Gastrocnemius medialis (tissue), 4 donors: ENCODE results near the gene LPCAT1. TPM values are rescaled to one million over a fixed set of nuclear protein-coding genes. Genes with fewer than 3 reads are reported as not detected.

Experiments
- ATAC-seq, 2 donors: fragments of 150-250 bp; one replicate each; pipeline ENCODE4 v1.9.1; 2016
- DNase-seq, 2 donors: peaks; one replicate each; pipeline ENCODE4 v3.0.0-alpha.2; 2019
- H3K27ac ChIP-seq, 4 donors: fragments of 200-600 bp; sonication (generic); 1 replicate in 1 of 4; 2 replicates in 3 of 4; pipeline ENCODE4 v1.5.1; 2016 to 2018; ENCODE audit warnings: mild to moderate bottlenecking in 2 of 4, moderate library complexity in 1 of 4
- H3K27me3 ChIP-seq, 3 donors: fragments of 200-600 bp; sonication (generic) in 2 of 3; 1 replicate in 1 of 3; 2 replicates in 2 of 3; pipeline versions ENCODE4 v1.5.1 to v1.6.0; 2016 to 2019; ENCODE audit warnings: mild to moderate bottlenecking in 1 of 3, moderate library complexity in 1 of 3
- H3K36me3 ChIP-seq, 2 donors: fragments of 200-600 bp; sonication (generic) in 1 of 2; one replicate each; pipeline ENCODE4 v1.5.1; 2017 to 2018
- H3K4me1 ChIP-seq, 2 donors: fragments of 200-600 bp; sonication (generic) in 1 of 2; one replicate each; pipeline ENCODE4 v1.5.1; 2016 to 2017; ENCODE audit warnings: mild to moderate bottlenecking in 2 of 2
- H3K4me3 ChIP-seq, 4 donors: fragments of 200-600 bp; sonication (generic) in 3 of 4; 1 replicate in 1 of 4; 2 replicates in 3 of 4; pipeline ENCODE4 v1.5.1; 2016 to 2019; ENCODE audit warnings: mild to moderate bottlenecking in 2 of 4
- H3K9me3 ChIP-seq, 3 donors: fragments of 200-600 bp; sonication (generic) in 2 of 3; 1 replicate in 1 of 3; 2 replicates in 2 of 3; pipeline ENCODE4 v1.5.1; 2016 to 2019
- POLR2A ChIP-seq, 2 donors: fragments of 450-650 bp; IDR thresholded peaks; one replicate each; pipeline ENCODE4 v1.6.1; 2017; ENCODE audit warnings: antibody characterized with exemption in 2 of 2, mild to moderate bottlenecking in 2 of 2, moderate library complexity in 2 of 2
- in situ Hi-C, 4 donors: fragments of 200-750 bp; cut with MboI; loops; one replicate each; pipeline versions ENCODE4 v1.15.0 to v1.8.0; 2017; ENCODE audit warnings: low sequenced_read_pairs in 4 of 4
- intact Hi-C: fragments of 100-400 bp; cut with DNase I; formaldehyde crosslinking; loops from one replicate; pipeline ENCODE4 v1.15.1; 2023; ENCODE audit warnings: low total_unique reads
- total RNA-seq, 4 donors: library from RNA; depleted of rRNA; stranded (reverse); fragments of >200 nt; gene quantifications; one replicate each; pipeline versions ENCODE4 v1.1.0 to v1.2.3, GENCODE V29; 2016
- TF ChIP-seq, protein P1 (sequence below), 5 experiments: fragments of 450-650 bp in 3 of 5; fragments of 200-600 bp in 2 of 5; sonication (generic) in 2 of 5; IDR thresholded peaks in 4 of 5; conservative IDR thresholded peaks in 1 of 5; 1 replicate in 4 of 5; 2 replicates in 1 of 5; pipeline ENCODE4 v1.5.1; 2016 to 2019; ENCODE audit warnings: antibody characterized with exemption in 5 of 5, mild to moderate bottlenecking in 3 of 5, moderate library complexity in 3 of 5

Gene LPCAT1
- total RNA-seq, 4 donors from 2014 or later: 1.4 to 9.2 (median 4.2) TPM

DNA sequence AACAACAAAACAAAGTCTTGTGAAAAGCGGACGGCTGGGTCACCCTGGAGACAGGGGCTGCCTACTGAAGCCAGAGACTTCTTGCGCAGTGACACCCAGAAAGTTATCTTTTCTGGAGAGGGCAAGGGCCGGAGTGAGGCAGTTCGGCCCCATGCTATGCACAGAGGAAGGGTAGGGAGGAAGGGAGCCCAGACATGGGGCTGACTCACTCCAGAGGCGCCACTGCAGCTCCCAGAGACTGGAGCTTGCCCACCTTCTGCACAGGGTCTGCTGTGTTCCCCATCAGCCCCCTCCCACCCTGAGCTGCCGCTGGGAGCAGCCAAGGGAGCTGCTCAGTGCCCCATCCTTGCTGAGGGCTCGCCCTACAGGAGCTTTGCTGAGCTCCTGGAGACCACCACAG is 91.9 kb downstream of the LPCAT1 start:
- in situ Hi-C loops: no loop called here
- intact Hi-C loops: no loop called here
- no peak for ATAC-seq

DNA sequence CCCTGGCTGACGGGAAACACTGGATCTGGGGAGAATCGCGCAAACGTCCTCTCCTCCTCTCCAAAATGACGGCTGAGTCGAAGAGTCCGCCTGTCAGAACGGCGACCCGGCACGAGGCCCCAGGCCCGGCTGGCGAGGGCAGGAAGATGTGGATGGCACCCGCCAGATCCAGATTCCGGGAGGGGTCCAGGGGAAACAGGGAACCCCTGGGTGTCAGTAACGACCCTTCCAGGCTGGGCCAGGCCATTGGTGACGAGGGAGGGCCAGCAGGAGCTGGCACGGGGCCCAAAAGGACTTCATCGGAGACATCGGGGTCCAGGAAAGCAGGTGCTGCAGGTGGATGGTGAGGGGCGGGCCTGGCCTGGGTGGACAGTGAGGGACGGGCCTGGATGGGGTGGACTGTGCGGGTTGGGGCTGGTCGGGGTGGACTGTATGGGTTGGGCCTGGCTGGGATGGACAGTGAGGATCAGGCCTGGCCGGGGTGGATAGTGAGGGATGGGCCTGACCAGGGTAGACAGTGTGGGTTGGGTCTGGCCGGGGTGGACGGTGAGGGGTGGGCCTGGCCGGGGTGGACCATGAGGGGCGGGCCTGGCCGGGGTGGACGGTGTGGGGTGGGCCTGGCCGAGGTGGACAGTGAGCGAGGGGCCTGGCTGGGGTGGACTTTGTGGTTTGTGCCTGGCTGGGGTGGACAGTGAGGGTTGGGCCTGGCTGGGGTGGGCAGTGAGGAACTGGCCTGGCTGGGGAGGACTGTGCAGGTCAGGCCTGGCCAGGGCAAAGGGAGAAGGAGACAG is 92.5 kb downstream of the LPCAT1 start:
- ATAC-seq: no peak
- intact Hi-C loops (no loop called here), in situ Hi-C loops (no loop called here)
- H3K4me3 ChIP-seq: no peak overlapping the region
- H3K36me3 ChIP-seq: no peaks in the 10 kb centered on the region
- TF ChIP-seq, protein P1, sequence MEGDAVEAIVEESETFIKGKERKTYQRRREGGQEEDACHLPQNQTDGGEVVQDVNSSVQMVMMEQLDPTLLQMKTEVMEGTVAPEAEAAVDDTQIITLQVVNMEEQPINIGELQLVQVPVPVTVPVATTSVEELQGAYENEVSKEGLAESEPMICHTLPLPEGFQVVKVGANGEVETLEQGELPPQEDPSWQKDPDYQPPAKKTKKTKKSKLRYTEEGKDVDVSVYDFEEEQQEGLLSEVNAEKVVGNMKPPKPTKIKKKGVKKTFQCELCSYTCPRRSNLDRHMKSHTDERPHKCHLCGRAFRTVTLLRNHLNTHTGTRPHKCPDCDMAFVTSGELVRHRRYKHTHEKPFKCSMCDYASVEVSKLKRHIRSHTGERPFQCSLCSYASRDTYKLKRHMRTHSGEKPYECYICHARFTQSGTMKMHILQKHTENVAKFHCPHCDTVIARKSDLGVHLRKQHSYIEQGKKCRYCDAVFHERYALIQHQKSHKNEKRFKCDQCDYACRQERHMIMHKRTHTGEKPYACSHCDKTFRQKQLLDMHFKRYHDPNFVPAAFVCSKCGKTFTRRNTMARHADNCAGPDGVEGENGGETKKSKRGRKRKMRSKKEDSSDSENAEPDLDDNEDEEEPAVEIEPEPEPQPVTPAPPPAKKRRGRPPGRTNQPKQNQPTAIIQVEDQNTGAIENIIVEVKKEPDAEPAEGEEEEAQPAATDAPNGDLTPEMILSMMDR (IDR thresholded peaks at IDR 0.05 in 4 of 5, conservative IDR thresholded peaks at IDR 0.05 in 1 of 5): no peak
- TF ChIP-seq POLR2A (IDR thresholded peaks at IDR 0.05): no peak
- no peak overlapping the region for H3K27ac ChIP-seq
- H3K27me3 ChIP-seq: no peaks in the 10 kb centered on the region
- peaks cover 0 to 3% (median 3%) of the 10 kb centered on the region in 3 donors for H3K9me3 ChIP-seq
- no peak for DNase-seq
- H3K4me1 ChIP-seq: no peaks in the 10 kb centered on the region

More for the DNA sequence above, 91.9 kb downstream of the LPCAT1 start:
- Histone ChIP-seq H3K27ac (no peak overlapping the region), H3K27me3 (no peaks in the 10 kb centered on the region), H3K4me3 (no peak overlapping the region), H3K4me1 (no peaks in the 10 kb centered on the region), H3K36me3 (no peaks in the 10 kb centered on the region), H3K9me3 (peaks cover 0 to 3% (median 3%) of the 10 kb centered on the region in 3 donors)
- TF ChIP-seq, protein P1 (IDR thresholded peaks at IDR 0.05 in 4 of 5, conservative IDR thresholded peaks at IDR 0.05 in 1 of 5): no peak
- TF ChIP-seq POLR2A (IDR thresholded peaks at IDR 0.05): no peak
- DNase-seq: no peak

DNA sequence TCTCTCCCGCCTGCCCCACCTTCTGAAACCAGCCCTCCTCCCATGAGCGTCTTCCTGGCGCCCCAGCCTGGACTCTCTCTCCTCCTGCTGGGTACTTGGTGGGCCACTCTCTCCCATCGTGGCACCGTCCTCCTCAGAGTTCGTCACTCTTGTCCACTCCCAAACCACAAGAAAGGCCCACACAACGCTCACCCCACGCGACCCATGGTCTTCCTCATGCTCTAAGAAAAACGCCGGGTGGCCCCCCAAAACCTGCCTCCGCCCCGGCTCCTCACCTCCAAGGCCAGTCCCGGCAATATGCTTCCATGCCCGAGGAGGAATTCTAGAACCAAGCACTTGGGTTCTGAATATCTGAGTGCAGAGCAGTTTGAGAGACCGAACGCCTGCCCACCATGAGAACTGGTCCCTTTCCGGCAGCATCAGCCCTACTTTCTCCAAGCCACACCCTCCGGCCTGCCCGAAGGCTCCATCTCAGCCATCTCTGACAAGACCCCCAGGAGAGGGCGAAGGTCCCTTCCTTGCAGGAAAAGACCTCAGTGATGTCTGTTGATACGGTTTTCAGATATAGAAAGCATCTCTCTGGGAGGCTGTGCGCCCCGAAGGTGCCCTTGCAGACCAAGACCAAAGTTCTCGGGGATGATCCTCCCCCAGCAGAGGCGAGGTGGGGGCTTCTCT is 93.5 kb downstream of the LPCAT1 start:
- no peak overlapping the region for H3K27ac ChIP-seq
- DNase-seq: no peak
- TF ChIP-seq POLR2A (IDR thresholded peaks at IDR 0.05): no peak
- TF ChIP-seq, protein P1 (IDR thresholded peaks at IDR 0.05 in 4 of 5, conservative IDR thresholded peaks at IDR 0.05 in 1 of 5): no peak
- no peak overlapping the region for H3K4me3 ChIP-seq
- intact Hi-C loops (no loop called here), in situ Hi-C loops (no loop called here)
- H3K9me3 ChIP-seq: peaks cover 0 to 3% (median 3%) of the 10 kb centered on the region in 3 donors
- H3K36me3 ChIP-seq: no peaks in the 10 kb centered on the region
- ATAC-seq: no peak
- H3K4me1 ChIP-seq: no peaks in the 10 kb centered on the region
- H3K27me3 ChIP-seq: no peaks in the 10 kb centered on the region

DNA sequence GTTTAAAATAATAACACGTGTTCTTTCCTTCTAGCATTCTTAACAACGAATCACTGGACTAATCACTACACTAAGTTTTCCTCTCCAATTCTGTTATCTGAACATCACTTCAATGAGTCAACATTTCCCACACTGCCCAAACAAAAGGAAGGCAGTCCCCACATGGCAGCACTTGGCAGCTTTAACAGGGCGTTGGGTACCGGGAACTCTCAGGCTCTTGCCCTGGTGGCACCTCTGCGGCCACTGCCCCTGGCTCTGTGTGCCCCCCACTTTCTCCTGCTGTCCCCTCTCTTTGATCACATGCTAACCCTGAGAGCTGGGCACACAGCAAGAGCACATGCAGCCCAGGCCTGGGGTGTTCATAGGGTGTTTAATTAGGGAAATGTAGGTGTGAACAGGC is 94.3 kb downstream of the LPCAT1 start:
- no peaks in the 10 kb centered on the region for H3K4me1 ChIP-seq
- peaks cover 0 to 3% (median 3%) of the 10 kb centered on the region in 3 donors for H3K9me3 ChIP-seq
- no peaks in the 10 kb centered on the region for H3K27me3 ChIP-seq
- no peak overlapping the region for H3K4me3 ChIP-seq
- intact Hi-C loops: no loop called here
- H3K27ac ChIP-seq: no peak overlapping the region
- DNase-seq (no peak), ATAC-seq (no peak)
- in situ Hi-C loops: no loop called here
- H3K36me3 ChIP-seq: no peaks in the 10 kb centered on the region
- TF ChIP-seq, protein P1 (IDR thresholded peaks at IDR 0.05 in 4 of 5, conservative IDR thresholded peaks at IDR 0.05 in 1 of 5): no peak
- TF ChIP-seq POLR2A (IDR thresholded peaks at IDR 0.05): no peak
